Dermis microvascular lymphatic vessel endothelial cell (primary cell): ENCODE measurements around the gene CFAP99. TPM values are rescaled to one million over a fixed set of nuclear protein-coding genes. Genes with fewer than 3 reads are reported as not detected.

Experiments
- DNase-seq, 2 donors: peaks; one replicate each; pipeline versions ENCODE4 v3.0.0 to v3.0.0-alpha.2; 2010; ENCODE audit warnings: low read depth in 2 of 2
- total RNA-seq: library from RNA; depleted of rRNA; stranded (reverse); fragments of >200 nt; gene quantifications from 2 replicates; pipeline ENCODE4 v1.2.1, GENCODE V29; 2014

CFAP99 gene
- total RNA-seq, 1 donor from 2014 or later, result not detected

DNA sequence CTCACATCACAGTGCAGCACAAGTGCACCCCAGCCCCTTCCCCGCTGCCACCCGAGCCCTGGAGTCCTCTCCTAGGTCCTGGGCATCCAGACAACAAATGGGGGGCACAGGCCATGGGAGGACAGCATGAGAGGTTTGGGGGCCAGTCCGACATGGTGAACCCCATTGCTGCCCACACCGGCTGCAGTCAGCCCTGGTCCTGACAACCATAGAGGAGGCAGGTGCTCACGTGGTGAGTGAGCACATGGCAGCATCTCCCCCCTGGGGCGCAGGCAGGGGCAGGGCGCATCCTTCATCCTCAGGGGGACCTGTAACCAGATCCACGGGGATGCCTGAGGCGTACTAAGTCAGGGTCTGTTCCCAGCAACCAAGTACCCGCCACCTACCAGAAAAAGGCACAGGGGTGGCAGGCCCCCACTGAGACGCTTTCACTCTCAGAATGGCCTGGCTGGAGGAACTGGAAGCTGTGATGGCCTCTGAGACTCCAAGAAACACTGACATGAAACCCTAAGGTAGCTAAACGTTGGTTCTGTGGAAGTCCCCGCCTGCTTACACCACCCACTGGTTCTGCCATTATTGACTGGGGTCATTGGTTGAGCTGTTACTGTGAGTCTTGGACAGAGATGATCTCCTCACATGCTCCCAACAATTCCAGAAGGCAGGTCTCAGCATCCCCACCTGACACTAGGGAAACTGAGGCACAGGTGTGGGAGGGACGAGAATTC, 6.8 kb upstream of the CFAP99 start:
- DNase-seq, result no peak

DNA sequence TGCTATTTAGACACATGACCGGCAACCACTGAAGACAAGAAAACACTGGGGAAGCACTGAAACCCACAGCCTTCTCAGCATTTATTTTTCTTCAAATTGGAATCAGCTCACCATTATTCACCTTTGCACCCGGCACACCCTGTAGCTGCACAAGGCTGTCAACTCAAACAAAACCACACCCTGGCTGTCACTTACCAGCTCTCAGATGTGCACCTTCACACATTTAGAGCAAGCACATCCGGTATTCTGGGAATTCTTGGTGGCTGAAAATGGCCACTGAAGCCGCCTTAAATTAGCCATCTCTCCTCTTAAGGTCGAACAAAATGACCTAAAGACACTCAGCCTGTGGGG, 6.2 kb upstream of the CFAP99 start:
- no peak for DNase-seq

DNA sequence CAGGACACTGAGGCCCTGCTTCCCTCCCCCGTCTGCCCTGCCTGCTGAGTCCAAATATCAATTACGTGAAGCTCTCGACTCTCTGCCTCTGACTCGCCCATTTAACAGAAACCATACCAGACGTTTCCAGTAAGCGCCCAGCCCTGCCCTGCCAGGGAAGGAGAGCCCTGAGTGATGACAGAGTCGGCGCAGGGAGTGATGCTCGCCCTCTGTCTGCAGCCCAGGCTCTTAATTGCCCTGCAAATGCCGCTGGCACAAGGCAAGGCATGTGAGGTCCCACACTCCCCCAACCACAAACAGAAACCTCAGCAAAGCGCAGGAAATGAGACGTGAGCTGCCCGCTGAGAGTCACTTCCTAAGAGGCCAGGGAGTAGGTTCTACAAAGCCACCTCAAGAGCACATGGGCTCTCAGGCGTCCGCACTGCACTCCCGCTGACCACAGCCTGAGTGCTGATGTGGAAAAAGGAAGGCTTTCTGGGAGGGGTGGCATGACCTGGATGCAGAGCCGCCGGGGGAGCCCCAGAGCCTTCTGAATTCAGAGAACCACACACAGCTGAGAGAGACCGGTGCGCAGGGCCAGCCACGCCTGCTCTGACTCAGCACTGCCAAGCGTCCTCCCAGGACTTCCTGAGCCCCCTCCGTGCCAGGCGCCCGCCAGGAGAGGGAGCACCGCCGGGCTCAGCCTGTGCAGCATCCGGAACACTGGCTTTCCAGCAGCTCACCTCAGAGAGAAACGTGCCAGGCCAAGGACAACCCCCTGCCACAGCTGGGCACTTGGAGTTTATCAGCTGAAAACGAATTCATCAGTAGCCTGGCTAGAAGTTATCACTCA, 5.7 kb upstream of the CFAP99 start:
- DNase-seq, result peak; percentile 73 to 93

DNA sequence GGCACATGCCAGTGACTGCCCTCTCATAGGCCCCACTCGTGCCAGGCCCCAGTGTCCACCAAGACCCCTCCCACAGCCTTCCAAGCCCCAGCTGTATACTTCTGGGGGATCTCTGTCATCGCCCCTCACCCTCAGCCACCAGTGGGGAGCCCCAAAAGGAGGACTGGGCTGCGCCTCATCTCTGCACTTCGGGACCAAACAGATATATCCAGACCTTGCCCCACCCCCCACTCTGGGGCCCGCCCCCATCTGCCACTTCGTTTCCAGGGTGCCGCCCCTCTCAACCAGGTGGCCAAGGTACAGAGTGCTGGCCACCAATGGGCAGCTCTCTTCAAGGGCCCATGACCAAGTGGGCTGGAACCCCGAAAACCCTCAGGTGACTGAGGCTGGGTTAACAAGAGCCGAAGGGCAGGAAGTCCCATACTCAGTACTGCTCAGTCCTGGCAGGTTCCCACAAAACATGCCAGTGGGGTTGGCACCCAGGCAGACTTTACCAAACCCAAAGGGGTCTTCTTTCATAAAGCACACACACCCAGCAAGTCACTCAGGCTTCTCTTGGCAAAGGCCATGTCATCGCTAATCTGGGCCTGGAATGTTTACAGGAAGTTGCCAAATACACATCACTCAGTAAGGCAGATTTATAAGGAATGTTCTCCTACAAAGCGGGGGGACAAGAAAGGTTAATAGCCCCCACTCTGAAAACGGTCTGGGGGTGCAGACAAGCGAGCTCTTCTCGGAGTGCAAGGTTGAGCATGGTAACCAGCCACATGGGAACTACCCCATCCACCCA, 4.7 kb upstream of the CFAP99 start:
- peak in 1 of 2 donors; percentile 47 for DNase-seq

DNA sequence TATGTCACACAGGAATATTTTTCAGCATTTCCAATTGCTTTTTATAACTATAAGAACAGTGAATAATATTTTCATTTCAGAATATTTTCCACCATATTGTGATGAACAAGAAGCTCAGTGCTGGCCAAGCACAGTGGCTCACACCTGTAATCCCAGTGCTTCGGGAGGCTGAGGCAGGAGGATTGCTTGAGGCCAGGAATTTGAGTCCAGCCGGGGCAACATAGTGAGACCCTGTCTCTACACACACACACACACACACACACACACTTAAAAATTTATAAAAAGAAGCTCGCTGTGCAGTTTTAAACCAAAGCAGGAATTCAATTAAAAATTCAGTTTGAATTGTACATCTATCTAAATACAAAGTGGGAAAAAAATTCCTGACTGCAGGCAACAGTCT, 3.5 kb upstream of the CFAP99 start:
- no peak for DNase-seq

DNA sequence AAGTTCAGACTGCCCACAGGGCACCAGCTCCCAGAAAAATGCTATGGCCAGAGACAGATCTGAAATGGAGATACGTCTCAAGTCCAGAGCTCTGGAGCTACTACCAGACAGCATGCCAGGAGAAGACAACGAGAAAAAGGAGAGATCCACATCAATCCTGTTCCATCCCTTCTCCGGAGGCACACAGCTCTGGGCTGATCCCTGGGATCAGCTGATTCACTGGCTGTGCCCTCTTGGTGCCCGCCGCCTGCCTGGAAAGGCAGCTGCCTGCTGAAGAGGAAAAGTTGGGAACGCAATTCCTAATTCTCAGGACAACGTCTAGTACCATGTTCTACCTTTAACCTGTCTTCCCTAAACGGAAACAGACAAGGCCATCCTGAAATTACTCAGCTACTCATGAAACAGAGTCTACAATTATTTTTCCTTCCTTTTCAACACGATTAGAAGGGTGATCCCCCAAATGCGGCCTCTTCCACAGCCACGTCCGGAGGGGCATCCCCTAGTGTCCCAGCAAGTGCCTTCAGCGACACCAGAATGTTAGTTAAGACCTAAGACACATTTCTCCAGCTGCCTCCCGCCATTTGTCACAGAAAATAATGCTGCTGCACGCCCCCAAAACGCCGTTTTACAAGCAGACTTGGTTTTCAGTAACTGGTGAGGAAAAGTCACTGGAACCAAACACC, 2.7 kb upstream of the CFAP99 start:
- DNase-seq, result peak in 1 of 2 donors; percentile 7

DNA sequence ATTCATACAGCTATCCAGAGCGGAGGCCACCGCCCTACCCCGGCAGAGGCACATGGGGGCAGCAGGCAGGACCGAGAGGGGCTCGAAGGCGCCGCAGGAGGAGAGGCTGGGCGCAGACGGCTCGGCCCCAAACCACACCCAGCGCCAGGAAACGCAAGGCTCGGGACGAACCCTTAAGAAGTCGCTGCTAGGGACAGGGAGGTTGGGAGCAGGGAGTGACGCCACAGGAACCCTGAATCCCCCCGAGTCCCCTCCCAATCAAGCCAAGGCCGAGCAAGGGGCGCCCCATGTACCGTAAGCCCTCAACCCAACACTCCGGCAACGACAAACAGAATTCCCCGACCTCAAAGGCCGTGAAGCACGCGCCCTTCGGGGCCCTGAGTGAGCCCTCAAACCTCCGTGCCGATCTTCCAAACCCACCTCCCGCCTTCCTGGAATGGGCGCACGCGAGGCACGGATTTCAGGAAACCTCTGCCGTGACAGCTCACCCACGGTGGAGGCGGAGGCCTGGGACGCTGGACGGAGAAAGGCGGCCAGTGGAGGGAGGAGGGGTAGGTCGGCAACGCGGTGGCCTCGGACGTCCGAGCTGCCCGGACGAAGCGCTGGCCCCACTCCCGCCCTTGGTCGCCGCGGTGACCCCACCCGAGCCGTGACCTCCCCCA, 2.1 kb upstream of the CFAP99 start:
- DNase-seq, result peak in 1 of 2 donors; percentile 34

DNA sequence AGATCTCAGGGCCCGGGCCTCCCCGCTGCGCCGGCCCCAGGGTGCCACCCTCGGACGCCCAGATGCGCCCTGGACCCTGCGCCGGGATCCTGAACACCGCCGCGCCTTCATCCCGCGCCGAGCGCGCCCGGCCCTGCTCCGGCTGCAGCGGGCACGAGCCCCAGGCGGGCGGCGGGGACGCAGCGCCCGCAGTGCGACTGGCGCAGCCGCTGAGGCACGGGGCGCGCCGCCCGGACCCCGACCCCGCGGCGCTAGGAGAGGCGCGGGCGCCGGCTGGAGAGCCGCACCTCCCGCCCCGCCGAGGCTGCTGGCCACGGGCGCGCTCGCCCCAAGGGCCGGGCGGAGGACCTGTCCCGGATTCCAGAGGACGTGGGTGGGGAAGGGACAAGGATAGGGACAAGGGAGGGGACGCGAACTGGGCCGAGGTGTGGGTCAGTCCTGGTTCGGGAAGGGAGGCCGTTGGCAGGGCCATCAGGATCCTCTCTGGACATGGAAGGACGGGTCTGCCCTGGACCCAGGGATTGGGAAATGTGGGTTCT, 1.5 kb upstream of the CFAP99 start:
- DNase-seq, result peak in 1 of 2 donors; percentile 30

DNA sequence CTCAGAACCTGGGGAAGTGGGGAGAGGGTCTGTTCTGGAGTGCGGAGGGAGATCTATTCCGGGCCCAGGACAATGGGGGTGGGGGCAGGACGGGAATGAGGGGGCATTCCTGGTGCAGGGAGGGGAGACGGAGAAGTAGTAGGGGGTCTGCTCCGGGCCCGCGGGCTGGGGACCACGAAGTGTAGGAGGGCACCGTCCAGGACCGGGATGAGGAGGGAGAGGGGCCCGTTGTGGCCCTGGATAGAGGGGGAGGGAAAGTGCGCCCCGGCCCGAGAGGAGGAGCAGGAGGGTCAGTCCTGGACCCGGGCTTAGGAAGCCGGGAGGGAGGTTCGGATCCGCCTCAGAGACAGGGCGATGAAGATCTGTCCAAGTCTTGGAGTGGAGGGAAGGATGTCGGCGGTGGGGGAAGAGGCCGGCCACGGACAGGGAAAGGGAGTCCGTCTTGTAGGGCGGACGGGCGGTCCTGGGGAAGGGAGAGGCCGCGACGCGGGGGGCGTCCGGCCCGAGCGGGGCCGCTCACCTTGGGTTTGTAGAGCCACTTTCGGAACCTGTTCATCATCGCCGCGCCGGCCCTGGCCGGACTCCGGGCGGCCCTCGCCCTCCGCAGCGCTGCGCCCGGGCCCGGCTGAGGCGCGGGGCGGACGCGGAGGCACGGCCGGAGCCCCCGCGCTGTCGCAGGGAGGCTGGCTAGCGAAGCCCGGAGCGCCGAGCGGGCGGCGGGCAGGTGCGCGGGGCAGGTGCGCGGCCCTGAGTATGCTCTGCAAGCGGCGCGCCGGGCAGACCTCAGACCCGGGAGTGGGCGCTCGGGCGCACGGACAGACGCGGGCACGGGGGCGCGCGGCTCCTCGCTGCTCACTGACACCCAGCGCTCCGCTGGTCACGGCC, 748 bp upstream of the CFAP99 start, which contains the start of gene ZFYVE28:
ZFYVE28 (minus strand) TSS at position 881 of the 885 bp plus-strand sequence; CDS start at position 559, 322 bp downstream.
- peak in 1 of 2 donors; percentile 35 for DNase-seq

DNA sequence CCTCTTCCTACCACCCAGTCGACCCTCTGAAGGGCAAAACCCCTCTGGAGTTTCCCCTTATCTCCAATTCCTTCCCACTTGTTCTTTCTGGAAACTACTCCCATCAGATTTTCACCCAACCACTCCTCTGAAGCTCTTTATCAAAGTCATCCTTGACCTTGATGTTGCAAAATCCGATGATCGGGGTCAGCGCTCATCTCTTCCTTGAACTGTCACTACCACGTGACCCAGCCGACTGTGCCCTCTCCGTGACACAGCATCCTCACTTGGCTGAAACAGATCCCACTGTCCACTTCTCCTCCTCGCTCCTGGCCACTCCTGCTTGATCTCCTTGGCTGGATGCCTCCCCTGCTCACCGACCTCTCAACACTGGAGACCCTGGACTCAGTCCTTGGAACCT, 1.1 kb downstream of the CFAP99 start:
- no peak for DNase-seq

DNA sequence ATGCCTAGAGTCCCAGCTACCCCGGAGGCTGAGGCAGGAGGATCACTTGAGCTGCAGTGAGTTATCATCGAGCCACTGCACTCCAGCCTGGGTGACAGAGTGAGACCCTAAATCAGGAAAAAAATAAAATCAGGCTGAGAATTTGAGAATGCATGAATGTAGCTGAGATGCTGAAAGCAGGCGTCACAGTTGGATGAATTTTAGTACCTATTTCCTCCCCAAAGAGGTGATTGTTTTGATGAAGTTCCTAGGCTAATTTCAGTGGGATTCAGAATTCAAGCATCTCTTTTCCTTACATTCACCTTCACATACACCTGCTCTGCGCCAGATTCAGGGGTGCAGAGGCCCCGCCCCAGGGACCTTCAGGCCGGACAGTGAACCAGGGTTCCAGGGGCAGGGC, 3.2 kb downstream of the CFAP99 start:
- DNase-seq, result no peak

DNA sequence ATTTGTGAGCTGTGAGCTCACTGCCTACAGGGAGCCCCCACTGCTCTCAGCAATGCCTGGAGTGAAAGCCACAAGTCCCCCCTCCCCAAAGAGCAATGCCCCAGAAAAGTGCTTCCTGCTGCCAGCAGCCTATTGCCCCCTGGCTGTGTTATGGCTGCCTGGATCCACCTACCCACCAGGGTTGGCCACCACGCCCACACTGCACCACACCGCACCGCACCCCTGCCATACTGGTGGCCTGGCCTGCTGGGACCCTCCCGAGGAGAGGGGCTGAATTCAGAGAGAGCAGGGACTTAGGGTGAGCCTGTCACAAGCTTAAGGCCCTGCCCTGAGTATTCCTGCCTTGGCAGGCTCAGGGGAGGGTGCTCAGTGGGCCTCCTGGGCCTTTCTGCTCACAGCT, 4.3 kb downstream of the CFAP99 start:
- DNase-seq, result no peak

DNA sequence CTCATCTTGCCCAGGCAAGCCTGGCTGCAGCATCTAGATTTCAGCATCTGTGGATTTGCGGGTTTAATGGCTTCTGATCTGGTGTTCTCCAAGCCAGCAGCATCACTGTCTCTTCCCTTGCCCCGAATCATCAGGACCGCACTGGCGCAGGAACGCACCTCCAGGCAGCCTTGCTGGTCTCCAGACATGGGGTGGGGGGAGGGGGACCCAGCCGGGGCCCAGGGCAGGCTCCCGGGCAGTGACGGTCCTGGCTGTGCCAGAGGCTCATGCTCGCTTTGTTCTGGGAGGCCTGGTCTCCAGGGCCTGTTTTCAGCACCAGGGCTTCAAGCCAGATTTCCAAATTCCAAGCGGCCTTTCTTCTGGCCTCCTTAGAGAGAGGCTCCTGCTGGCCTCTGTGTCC, 4.9 kb downstream of the CFAP99 start:
- no peak for DNase-seq

DNA sequence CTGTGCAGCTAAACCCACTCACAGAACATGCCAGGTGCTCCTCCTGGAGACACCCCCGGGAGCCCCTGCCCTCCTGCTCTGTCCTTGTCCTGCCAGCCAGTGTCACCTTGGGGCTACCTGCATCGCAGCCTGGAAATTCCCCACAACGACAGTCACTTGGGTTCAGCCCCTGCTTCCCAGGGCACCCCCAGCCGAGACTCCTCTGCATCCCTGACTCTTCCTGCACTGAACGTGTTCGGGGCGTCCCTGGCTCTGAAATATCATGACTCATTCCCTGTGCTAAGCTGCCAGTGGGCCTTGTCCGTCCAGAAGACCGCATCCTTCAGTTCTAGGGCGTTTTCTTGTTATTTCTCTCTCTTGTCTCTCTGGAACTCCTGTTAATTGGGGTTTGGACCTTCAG, 5.8 kb downstream of the CFAP99 start:
- no peak for DNase-seq

DNA sequence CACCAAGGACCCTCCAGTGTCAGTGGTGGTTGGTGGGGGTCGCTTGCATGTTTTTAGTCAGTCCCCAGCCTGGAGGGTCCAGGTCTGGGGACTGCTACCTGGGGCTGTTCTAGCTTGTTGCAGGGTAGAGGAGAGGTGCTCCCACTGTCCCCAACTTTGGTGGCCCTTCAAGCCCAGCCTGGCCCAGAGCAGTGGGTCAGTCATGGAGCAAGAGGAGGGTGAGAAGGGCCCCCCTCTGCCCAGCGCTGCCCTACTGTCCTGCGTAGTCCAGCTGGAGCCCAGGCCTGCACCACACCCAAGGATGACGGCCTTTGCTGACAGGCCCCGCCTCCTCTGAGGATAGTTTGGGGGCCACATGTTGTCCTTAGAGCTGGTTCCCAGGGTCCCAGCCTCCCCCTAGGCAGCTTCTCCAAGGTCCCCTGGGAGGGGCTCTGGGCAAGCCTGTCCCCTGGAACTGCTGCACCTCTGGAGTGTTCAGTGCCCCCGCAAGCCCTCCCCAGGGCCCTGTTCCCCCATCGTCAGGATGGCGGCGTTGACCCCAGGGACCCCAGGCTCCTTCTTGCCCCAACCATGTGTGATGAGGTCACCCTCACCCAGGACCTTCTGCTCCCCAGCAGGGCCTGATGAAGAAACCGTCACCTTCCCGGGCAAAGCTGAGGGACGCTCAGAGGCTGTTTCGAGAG, 6.8 kb downstream of the CFAP99 start:
- no peak for DNase-seq

DNA sequence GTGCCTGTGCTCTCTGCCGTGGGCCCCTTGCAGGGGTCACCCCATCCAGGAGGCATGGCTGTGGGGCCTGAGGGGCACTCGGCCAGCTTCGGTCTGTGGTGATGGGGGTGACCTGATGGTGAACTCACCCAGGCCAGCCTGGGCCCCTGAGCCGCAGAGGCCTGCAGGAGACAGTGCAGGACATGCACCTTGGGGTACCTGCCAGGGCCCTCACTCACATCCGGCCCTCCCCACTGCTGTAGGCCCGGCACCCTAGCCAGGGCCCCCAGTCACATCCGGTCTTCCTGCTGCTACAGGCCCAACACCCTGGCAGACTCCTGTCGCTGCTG, 7.3 kb downstream of the CFAP99 start:
- no peak for DNase-seq

DNA sequence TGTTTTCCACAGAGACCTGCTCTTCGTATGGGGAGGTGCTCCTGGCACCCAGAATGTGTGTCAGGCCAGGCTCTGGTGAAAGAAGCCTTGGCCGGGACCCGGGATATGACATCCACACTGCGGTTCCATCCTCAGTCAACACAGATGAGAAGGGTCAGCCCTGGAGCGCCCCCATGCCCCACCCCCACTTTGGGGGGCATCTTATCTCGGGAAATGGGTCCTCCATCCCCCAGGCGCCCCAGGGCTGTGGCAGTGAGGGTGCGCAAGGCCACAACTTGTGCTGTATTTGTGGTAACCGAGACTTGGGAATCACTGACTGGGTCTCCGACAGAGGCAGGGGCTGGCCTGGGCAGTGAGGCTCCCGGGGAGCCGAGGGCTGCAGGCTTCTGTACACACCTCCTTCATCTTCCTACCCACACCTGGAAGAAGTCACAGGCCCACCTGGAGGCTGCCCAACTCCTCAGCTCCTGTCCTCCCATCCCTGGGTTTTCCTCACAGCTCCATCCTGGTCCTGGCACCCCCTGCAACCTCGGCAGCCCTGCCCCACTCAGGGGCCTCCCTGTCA, 8.0 kb downstream of the CFAP99 start:
- no peak for DNase-seq

DNA sequence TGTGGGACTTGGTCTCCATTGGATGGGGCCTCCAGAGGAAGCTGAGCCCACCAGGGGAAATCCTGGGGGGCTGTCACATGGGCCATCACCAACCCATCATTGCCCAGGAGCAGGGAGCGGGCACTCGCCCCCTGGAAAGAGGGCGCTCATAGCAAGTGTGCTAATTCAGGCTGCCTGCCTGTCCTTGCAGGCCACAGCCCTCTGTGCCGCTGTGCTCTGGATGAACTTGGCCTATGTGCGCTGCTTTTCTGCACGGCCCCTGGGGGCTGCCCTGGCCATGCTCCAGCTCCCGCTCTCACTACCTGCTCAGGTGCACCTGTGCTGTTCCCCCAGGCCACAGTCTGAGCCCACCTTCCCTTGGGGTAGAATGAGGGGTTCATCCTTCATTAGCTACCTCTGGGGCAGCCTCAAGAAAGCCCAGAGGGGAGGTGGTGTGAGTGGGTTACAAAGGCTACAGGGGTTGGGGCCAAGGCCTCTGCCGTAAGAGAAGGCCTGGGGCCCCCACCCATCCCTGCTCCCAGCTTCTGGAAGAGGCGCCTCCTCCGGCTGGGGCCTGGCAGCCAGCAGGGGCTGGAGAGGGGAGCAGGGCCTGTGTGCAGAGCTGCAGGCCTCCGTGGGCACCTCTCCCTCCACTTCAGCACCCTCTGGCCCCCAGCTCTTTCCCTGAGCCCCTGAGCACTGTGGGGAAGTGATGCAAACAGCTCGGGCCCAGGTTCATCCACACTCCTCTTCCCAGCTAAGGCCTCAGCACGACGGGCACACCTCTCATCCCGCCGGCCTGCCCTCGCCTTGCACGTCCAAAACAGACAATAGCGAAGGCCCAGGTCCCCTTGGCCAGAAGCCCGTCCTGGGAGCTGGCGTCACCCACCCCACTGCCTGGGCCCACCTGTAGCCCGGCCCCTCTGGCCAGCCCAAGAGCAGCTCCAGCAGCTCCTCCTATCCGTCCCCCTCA, 8.9 kb downstream of the CFAP99 start:
- DNase-seq, result no peak
